CD4-positive, alpha-beta memory T cell (primary cell): Measurements from ENCODE around the gene RORC. TPM values are rescaled to one million over a fixed set of nuclear protein-coding genes. Genes with fewer than 3 reads are reported as not detected.

Source experiments
- CTCF ChIA-PET: fragments of 350-600 bp; sonication (Branson Sonifier 250); formaldehyde crosslinking; loops from one replicate; lab custom pipeline; 2021; ENCODE audit warnings: inconsistent platforms; ENCODE audit not compliant: partially characterized antibody; lab: Charles Lee
- POLR2A ChIA-PET: fragments of 350-600 bp; sonication (Branson Sonifier 250); formaldehyde crosslinking; loops from one replicate; lab custom pipeline; 2021; ENCODE audit not compliant: partially characterized antibody; lab: Charles Lee
- DNase-seq, 5 donors: peaks; one replicate each; pipeline versions ENCODE4 v3.0.0 to v3.0.0-alpha.2; 2020 to 2022; ENCODE audit warnings: mixed read lengths in 1 of 5
- H3K27ac ChIP-seq: one replicate; pipeline ENCODE4 v1.7.0; 2013; ENCODE audit warnings: low read depth, low read length
- H3K27me3 ChIP-seq: 2 replicates; pipeline ENCODE4 v1.7.0; 2013; ENCODE audit warnings: mild to moderate bottlenecking, low read length, moderate library complexity; ENCODE audit not compliant: insufficient read depth
- H3K36me3 ChIP-seq: 2 replicates; pipeline ENCODE4 v1.7.0; 2013; ENCODE audit warnings: mild to moderate bottlenecking, low read length, moderate library complexity; ENCODE audit not compliant: insufficient read depth
- H3K4me1 ChIP-seq: 2 replicates; pipeline ENCODE4 v1.7.0; 2013; ENCODE audit warnings: mild to moderate bottlenecking, low read length, moderate library complexity; ENCODE audit not compliant: insufficient read depth
- H3K4me3 ChIP-seq, 2 donors: one replicate each; pipeline ENCODE4 v1.7.0; 2013; ENCODE audit warnings: low read length in 2 of 2, mild to moderate bottlenecking in 1 of 2
- H3K9me3 ChIP-seq, 2 donors: one replicate each; pipeline ENCODE4 v1.7.0; 2013; ENCODE audit warnings: low read length in 2 of 2, control low read depth in 1 of 2; ENCODE audit not compliant: control insufficient read depth in 1 of 2
- H3K27ac Mint-ChIP-seq, 7 donors: one replicate each; pipeline ENCODE4 v1.8.0; 2020 to 2021; ENCODE audit warnings: mixed read lengths in 7 of 7, mild to moderate bottlenecking in 6 of 7, inconsistent platforms in 3 of 7, moderate library complexity in 3 of 7
- H3K27me3 Mint-ChIP-seq, 2 donors: one replicate each; pipeline ENCODE4 v1.8.0; 2020 to 2021; ENCODE audit warnings: mixed read lengths in 2 of 2
- H3K36me3 Mint-ChIP-seq, 2 donors: one replicate each; pipeline ENCODE4 v1.8.0; 2020 to 2021; ENCODE audit warnings: mixed read lengths in 2 of 2, inconsistent platforms in 1 of 2, mild to moderate bottlenecking in 1 of 2
- H3K4me1 Mint-ChIP-seq, 4 donors: one replicate each; pipeline ENCODE4 v1.8.0; 2020 to 2021; ENCODE audit warnings: mixed read lengths in 4 of 4, mild to moderate bottlenecking in 1 of 4
- H3K4me3 Mint-ChIP-seq, 8 donors: one replicate each; pipeline ENCODE4 v1.8.0; 2020 to 2021; ENCODE audit warnings: mixed read lengths in 8 of 8, mild to moderate bottlenecking in 7 of 8, moderate library complexity in 6 of 8, inconsistent platforms in 3 of 8
- H3K9me3 Mint-ChIP-seq, 8 donors: one replicate each; pipeline ENCODE4 v1.8.0; 2020 to 2021; ENCODE audit warnings: mixed read lengths in 8 of 8, mild to moderate bottlenecking in 5 of 8, inconsistent platforms in 3 of 8, moderate library complexity in 1 of 8
- intact Hi-C: fragments of 100-400 bp; cut with micrococcal nuclease; formaldehyde crosslinking; loops from one replicate; pipeline ENCODE4 v1.15.1; 2023
- polyA plus RNA-seq, 2 donors: library from polyadenylated mRNA; unstranded; fragments of 300-500 nt; fragmentation: Illumina TruSeq; gene quantifications; one replicate each; pipeline ENCODE4 v1.2.3, GENCODE V29; 2021
- total RNA-seq, 2 experiments: library from RNA; stranded (reverse); gene quantifications; one replicate each; pipeline ENCODE4 v1.2.3, GENCODE V29; 2021

Gene RORC
- total and polyA plus RNA-seq, 4 experiments from 2014 or later, result 10.0 to 43.1 (median 13.0) TPM

DNA sequence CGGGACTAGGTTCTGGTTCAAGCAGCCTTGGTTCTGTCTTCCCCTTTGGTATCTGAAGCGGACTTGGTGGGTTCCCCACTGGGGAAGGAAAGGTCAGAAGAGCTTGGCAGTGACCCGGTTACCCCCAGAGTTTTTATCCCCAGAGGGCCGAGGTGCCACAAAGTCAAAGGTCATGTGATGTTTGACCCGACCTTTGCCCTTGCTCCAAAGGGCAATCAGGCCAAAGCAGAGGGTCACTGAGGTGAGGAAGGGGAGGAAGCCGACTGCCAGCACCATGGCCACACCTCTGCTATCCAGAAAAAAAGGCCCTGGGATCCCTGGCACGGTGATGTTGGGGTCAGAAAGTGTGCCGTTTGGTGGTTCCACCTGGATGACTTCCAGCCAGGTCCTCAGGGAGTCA, 30.8 kb downstream of the RORC start:
- Histone ChIP-seq H3K9me3 (no peaks in the 10 kb centered on the region), H3K27me3 (no peaks in the 10 kb centered on the region), H3K4me1 (peaks cover 20% of the 10 kb centered on the region), H3K4me3 (no peak overlapping the region), H3K27ac (no peak overlapping the region), H3K36me3 (no peaks in the 10 kb centered on the region)
- H3K4me1 Mint-ChIP-seq, result peaks cover 10 to 16% (median 14%) of the 10 kb centered on the region in 4 donors
- ChIA-PET POLR2A (interaction anchor here (0.7 to 4.9 kb wide), 5 partner anchors 10 to 37 kb away, joined by 3 to 35 read pairs (median 3); no protein-coding TSS in a partner anchor), CTCF (interaction anchor here (1.0 to 3.2 kb wide), 5 partner anchors 11 to 201 kb away, joined by 3 to 10 read pairs (median 3); partner anchors contain the start of gene TDRKH)
- H3K27ac Mint-ChIP-seq, result peak overlapping the region in 5 of 7 donors; percentile 56 to 80 (median 75)
- no peak for DNase-seq
- no peaks in the 10 kb centered on the region for H3K27me3 Mint-ChIP-seq
- intact Hi-C loops, result no loop called here
- peaks cover 1 to 7% of the 10 kb centered on the region in 2 donors for H3K36me3 Mint-ChIP-seq
- no peaks in the 10 kb centered on the region for H3K9me3 Mint-ChIP-seq
- H3K4me3 Mint-ChIP-seq, result peak overlapping the region in 7 of 8 donors; percentile 26 to 67 (median 55)

DNA sequence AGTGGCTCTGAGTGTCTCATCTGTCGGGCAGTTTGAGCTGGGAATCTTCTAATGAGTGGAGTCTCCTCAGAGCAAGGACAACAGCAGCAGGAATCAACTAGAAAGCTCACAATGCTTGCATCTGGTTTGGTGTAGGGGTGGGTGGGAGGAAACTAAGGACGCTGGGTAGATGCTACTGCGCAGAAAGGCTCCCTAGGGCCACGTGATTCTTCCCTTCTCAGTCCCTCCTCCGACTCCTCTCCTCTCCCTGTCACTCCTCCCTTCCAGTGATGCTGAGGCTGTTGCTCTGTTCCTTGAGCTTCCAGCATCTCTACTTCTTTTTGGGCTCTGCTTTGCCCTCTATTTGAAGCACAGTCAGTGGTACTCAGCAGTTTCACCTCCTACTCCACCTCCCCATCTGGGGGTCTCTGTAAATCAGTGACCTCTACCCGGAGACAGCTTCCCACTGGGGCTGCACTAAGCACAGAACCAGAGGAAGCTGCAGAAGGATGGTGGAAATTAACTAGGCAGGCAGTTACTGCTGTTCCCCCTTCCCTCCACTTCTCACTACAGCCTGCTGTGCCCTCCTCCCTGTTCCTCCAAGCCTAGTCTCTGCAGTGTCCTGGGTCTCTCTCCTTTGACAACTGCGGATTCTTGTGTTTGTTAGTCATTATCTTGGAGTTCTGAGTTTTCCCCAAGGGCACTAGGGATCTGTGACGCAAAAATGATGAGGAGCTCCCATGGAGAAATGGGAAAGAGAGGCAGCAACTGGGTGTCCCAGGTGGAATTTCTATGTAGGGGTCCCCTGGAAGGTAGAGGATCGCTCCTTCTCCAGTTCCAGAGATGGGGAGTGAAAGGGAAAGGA, 32.2 kb downstream of the RORC start:
- no peak overlapping the region for H3K4me3 Mint-ChIP-seq
- H3K9me3 Mint-ChIP-seq, result no peaks in the 10 kb centered on the region
- ChIA-PET POLR2A (interaction anchor here (1.1 to 4.9 kb wide), 5 partner anchors 16 to 39 kb away, joined by 3 to 35 read pairs (median 3); no protein-coding TSS in a partner anchor), CTCF (interaction anchor here (0.7 to 3.2 kb wide), 4 partner anchors 10 to 37 kb away, joined by 3 to 10 read pairs (median 4); partner anchors contain the start of gene TDRKH)
- no peak for DNase-seq
- intact Hi-C loops, result no loop called here
- H3K27ac Mint-ChIP-seq, result peak overlapping the region in 3 of 7 donors; percentile 32 to 59 (median 42)
- H3K36me3 Mint-ChIP-seq, result peaks cover 1 to 9% of the 10 kb centered on the region in 2 donors
- Histone ChIP-seq H3K9me3 (no peaks in the 10 kb centered on the region), H3K27ac (no peak overlapping the region), H3K4me3 (no peak overlapping the region), H3K36me3 (no peaks in the 10 kb centered on the region), H3K4me1 (peaks cover 20% of the 10 kb centered on the region), H3K27me3 (no peaks in the 10 kb centered on the region)
- H3K27me3 Mint-ChIP-seq, result no peaks in the 10 kb centered on the region
- H3K4me1 Mint-ChIP-seq, result peaks cover 10 to 16% (median 14%) of the 10 kb centered on the region in 4 donors

DNA sequence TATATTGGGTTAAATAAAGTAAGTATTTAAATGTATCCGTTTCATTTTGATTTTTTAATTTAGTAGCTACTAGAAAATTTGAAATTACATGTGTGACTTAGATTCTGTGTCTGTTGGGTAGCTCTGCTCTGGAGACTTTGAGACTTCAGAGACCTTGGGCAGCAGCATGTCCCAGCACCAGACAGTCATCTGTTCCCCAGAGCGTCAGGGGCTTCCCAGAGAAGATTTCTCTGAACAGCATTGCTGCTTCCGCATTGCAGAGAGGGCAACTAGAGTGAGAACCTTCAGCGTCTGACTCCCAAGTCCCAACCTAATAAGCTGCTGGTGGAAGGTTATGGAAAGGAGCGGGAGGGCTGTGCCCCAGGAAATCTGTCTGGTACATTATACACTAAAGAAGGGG, 33.0 kb downstream of the RORC start:
- H3K4me1 ChIP-seq, result peaks cover 20% of the 10 kb centered on the region
- Mint-ChIP-seq H3K9me3 (no peaks in the 10 kb centered on the region), H3K36me3 (peaks cover 3 to 12% of the 10 kb centered on the region in 2 donors), H3K27ac (peak overlapping the region in 3 of 7 donors; percentile 9 to 67 (median 44)), H3K27me3 (no peaks in the 10 kb centered on the region), H3K4me1 (peaks cover 10 to 18% (median 15%) of the 10 kb centered on the region in 4 donors), H3K4me3 (no peak overlapping the region)
- intact Hi-C loops, result no loop called here
- POLR2A ChIA-PET, result interaction anchor here (1.2 to 1.3 kb wide), 2 partner anchors 22 to 39 kb away, joined by 3 read pairs; no protein-coding TSS in a partner anchor
- CTCF ChIA-PET, result interaction anchor here (1.3 to 3.2 kb wide), 3 partner anchors 9 to 203 kb away, joined by 3 to 10 read pairs (median 4); partner anchors contain the start of gene TDRKH
- no peak overlapping the region for H3K27ac ChIP-seq
- no peak overlapping the region for H3K4me3 ChIP-seq
- H3K27me3 ChIP-seq, result no peaks in the 10 kb centered on the region
- no peak for DNase-seq
- H3K36me3 ChIP-seq, result no peaks in the 10 kb centered on the region
- H3K9me3 ChIP-seq, result no peaks in the 10 kb centered on the region

DNA sequence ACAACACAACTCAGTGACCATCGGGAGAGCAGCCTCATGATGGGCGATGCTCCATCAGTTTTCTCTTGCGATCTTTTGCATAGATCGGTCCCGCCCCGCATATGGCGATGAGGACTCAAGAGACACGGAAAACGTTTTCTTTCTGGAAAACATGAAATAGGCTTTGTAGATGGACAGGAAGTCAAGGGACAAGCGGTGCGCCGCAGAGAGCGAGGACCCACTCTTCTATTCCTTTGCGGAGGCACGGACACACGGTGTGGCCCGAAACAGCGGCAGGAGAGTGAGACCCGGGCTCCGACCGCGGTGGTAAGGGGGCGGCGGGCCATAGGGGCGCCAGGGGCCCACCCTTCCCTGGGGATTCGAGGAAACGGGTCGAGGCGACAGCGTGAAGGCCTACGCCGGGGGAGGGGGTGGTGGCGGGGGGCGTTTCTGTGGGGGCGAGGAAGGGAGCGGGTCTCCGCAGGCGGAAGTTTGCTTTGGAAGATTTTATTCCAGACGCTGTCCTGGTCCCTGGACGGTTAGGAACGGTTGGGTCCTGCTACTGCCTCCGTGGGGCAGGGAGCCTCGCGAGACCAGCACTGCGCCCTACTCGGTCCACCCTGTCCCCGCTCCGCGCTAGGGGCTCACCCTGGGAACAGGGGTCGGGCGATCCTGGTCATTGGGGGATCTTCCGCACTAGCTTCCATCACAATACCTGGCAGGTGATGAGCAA, 40.5 kb downstream of the RORC start:
- Histone ChIP-seq H3K27ac (peak overlapping the region; percentile 51), H3K9me3 (no peaks in the 10 kb centered on the region), H3K4me3 (peak overlapping the region; percentile 86 to 100), H3K4me1 (peaks cover 29% of the 10 kb centered on the region), H3K36me3 (no peaks in the 10 kb centered on the region), H3K27me3 (no peaks in the 10 kb centered on the region)
- peak overlapping the region; percentile 85 to 98 (median 90) for H3K27ac Mint-ChIP-seq
- ChIA-PET POLR2A (interaction anchor here (0.6 to 3.2 kb wide), 11 partner anchors 9 to 202 kb away, joined by 3 to 39 read pairs (median 9); partner anchors contain the start of genes C2CD4D, MRPL9 and RORC), CTCF (no interaction called here)
- H3K36me3 Mint-ChIP-seq, result peaks cover 5 to 11% of the 10 kb centered on the region in 2 donors
- H3K4me1 Mint-ChIP-seq, result peaks cover 21 to 41% (median 34%) of the 10 kb centered on the region in 4 donors
- DNase-seq, result peak in 1 of 5 donors; percentile 42
- H3K4me3 Mint-ChIP-seq, result peak overlapping the region; percentile 91 to 99 (median 96)
- intact Hi-C loops, result loop anchor here (1.0 to 5.0 kb wide), 5 partner anchors 28 to 508 kb away; partner anchors contain the start of genes MRPL9, S100A10 and ZNF687
- peaks cover 0 to 2% (median 0%) of the 10 kb centered on the region in 8 donors for H3K9me3 Mint-ChIP-seq
- no peaks in the 10 kb centered on the region for H3K27me3 Mint-ChIP-seq

DNA sequence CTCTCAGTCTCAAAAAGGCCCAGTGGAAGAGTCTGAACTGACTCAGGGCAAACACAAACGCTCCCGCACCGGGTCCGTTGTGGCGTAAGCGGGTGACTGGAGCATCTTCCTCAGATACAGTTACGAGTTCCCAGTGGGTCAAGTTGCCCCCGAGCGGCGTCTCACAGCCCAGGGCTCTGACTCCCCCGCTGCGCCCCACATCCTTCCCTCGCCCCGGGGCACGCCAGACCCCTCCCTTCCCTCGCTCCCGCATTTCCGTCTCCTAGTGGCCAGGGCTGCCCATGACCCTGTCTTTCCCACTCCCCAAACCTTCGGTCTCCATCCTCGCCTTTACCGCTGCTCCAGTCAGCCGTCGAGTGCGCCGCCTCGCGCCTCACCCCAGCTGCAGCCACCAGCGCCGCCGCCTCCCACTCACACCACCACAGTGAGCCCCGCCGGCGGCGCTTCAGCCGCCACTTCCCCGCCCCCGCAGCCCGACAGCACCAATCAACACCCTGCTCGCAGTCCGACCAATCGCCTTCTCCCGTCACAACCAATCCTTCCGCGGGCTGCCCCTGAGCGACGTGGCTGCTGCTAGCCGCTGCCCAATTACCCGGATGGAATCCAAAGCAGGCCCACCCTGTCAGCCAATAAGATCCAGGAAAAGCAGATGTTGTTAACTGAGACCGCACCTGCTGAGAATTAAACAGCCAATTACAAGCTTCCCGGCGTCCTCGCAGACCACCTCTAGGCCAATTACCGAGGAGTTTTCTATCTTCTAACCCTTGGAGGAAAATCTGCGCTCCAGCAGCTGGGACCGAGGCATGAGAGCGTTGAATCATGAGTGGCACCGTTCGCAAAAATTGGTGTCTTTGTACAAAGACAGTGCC, 41.3 kb downstream of the RORC start, which contains the start of gene TDRKH:
TSS of gene TDRKH (minus strand) at position 430 of the 869 bp plus-strand sequence. CDS start 7,478 bp downstream, outside the sequence.
- Mint-ChIP-seq H3K4me3 (peak within 1 kb of the TSS; percentile 91 to 99 (median 96)), H3K4me1 (peaks cover 21 to 41% (median 34%) of the 10 kb centered on the region in 4 donors), H3K27ac (peak within 1 kb of the TSS; percentile 85 to 98 (median 90)), H3K36me3 (peaks cover 5 to 10% of the 10 kb centered on the region in 2 donors), H3K27me3 (no peaks in the 10 kb centered on the region), H3K9me3 (peaks cover 0 to 2% (median 0%) of the 10 kb centered on the region in 8 donors)
- Histone ChIP-seq H3K4me3 (peak within 1 kb of the TSS; percentile 86 to 100), H3K36me3 (no peaks in the 10 kb centered on the region), H3K4me1 (peaks cover 29% of the 10 kb centered on the region), H3K27ac (peak within 1 kb of the TSS; percentile 51), H3K27me3 (no peaks in the 10 kb centered on the region), H3K9me3 (no peaks in the 10 kb centered on the region)
- intact Hi-C loops, result loop anchor here (1.0 to 5.0 kb wide), 5 partner anchors 27 to 508 kb away; partner anchors contain the start of genes MRPL9, S100A10 and ZNF687
- peak; percentile 98 to 100 (median 99) for DNase-seq
- POLR2A ChIA-PET, result interaction anchor here (0.6 to 3.2 kb wide), 17 partner anchors 10 to 202 kb away, joined by 3 to 39 read pairs (median 4); partner anchors contain the start of genes C2CD4D, MRPL9 and RORC
- CTCF ChIA-PET, result interaction anchor here (1.0 to 2.3 kb wide), 12 partner anchors 9 to 206 kb away, joined by 3 to 15 read pairs (median 5); partner anchors contain the start of genes C2CD4D and MRPL9

DNA sequence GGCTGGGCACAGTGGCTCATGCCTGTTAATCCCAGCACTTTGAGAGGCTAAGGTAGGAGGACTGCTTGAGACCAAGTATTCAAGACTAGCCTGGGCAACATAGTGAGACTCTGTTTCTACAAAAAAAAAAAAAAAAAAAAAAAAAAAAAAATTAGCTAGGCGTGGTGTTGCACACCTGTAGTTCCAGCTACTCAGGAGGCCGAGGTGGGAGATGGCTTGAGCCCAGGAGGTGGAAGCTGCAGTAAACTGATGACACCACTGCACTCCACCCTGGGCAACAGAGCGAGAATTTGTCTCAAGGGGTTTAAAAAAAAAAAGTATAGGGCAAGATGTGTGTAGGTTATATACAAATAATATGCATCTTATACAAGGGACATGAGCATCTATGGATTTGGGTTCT, 43.9 kb downstream of the RORC start:
- H3K27ac Mint-ChIP-seq, result no peak overlapping the region
- POLR2A ChIA-PET, result interaction anchor here (0.8 to 1.3 kb wide), 2 partner anchors 28 to 33 kb away, joined by 3 read pairs; no protein-coding TSS in a partner anchor
- Histone ChIP-seq H3K36me3 (no peaks in the 10 kb centered on the region), H3K27ac (no peak overlapping the region), H3K27me3 (no peaks in the 10 kb centered on the region), H3K9me3 (no peaks in the 10 kb centered on the region), H3K4me1 (peaks cover 33% of the 10 kb centered on the region), H3K4me3 (no peak overlapping the region)
- H3K4me3 Mint-ChIP-seq, result no peak overlapping the region
- intact Hi-C loops, result no loop called here
- H3K9me3 Mint-ChIP-seq, result peaks cover 0 to 2% (median 0%) of the 10 kb centered on the region in 8 donors
- peaks cover 21 to 38% (median 33%) of the 10 kb centered on the region in 4 donors for H3K4me1 Mint-ChIP-seq
- H3K36me3 Mint-ChIP-seq, result peaks cover 0 to 8% of the 10 kb centered on the region in 2 donors
- CTCF ChIA-PET, result interaction anchor here (1.6 to 2.3 kb wide), 3 partner anchors 43 to 194 kb away, joined by 3 to 10 read pairs (median 7); no protein-coding TSS in a partner anchor
- no peaks in the 10 kb centered on the region for H3K27me3 Mint-ChIP-seq
- DNase-seq, result no peak
